Hematopoietic multipotent progenitor cell treated with erythropoietin and hydrocortisone succinate and interleukin-3 and kit ligand, for 15 days (in vitro differentiated cells): ENCODE data around the gene ZDHHC3.
"Not testable (repeated sequence)": the region's sequence is repeated elsewhere in the genome, so short reads cannot be mapped to it uniquely, and the experiment has no call there.

Experiments used
- DNase-seq: peaks from one replicate; pipeline ENCODE4 v3.0.0-alpha.2; 2015; ENCODE audit warnings: low spot score

ZDHHC3 gene

DNA sequence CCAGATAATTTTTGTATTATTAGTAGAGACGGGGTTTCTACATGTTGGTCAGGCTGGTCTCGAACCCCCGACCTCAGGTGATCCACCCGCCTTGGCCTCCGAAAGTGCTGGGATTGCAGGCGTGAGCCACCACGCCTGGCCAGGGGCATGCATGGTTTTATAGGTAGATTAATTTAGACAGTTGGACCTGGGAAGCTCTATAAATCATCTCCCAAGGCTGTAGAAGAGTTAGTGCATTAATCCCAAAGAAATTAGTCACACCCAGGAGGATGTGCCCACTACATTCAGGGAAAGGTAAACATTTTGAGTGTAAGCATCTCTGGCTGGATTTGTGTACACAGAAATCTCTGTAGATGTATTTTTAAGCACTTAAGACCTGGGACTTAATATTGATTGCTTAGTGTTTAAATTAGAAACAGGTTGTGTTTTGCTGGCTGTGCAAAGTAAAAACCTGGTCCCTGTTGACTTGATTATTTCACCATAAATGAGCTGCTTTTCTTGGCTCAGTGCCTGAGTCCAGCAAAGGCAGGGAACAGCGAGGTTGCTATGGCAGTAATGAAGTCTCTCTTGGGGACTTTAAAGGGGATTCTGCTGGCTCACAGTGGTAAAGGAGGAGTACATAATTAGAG lies 19.3 kb upstream of the ZDHHC3 start:
- DNase-seq: no peak

DNA sequence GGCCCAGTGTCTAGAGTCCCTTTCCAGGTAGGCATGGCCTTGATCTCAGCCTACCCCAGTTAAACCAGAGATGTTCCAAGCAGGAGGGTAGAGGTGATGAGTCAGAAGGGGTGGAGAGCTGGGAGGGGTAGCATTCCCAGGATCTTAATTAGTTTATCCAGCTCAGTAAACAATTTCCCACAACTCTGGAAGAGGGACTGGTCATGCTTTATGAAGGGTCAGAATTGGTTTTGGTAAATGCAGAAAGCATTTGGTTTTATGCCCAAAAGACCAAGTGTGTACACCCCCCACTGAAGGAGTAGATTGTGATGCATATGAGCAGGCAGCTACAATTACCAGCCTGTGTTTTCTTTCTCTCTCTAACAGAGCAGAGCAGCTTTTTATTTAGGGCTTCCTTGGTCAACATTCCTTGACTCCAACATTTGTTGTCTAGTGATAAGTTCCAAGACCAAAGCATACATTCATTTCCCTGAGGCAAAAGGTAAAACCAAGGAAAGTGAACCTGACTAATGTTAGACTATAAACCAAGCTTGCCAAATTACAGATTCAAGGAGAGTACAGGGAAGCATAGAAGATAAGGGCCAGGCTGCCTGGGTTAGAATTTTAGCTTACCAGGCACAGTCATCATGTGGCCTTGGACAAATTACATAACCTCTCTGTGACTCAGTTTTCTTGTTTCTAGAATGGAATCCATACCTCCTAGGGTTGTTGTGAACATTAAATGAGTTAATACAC lies 17.7 kb upstream of the ZDHHC3 start:
- no peak for DNase-seq

DNA sequence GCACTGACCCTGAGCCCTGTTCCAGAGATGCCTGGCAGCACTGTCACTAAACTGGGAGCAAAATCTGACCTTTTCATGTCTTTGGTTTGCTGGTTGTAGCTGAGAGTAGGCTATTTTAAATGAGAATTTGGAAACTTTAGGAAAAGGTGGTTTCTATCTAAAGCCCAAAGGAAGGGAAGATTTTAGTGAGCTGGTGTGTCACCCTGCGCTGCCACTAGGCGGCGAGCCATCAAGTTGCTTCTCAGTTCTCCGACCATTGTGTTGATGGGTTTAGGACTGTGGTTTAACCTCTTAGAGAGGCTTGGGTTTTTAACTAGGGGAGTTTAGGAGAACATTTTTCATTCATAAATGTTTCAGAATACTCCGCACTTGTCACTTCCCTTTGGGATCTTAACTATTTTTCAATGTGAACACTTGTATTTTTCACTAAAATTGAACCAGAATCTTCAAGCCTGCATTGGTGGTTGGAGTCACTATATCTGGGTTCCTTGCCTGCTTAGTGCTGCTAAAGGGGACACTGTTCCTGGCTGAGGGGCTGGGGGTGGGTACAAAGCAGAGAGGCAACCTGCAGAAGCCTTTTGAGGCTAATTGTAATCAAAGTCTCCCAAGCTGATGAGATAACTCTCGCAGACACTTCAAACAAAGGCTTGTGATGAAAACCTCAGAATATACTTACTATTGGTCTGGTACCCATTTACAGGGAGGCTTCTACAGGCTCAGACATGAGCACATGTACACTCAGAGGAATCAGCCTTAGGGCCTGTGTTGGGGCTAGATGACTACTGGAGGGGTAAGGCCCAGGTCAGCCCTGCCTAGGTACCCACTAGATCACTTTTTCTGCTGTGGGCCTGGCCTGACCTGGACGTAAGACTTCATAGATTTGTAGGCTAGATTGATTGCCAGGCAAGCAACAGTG lies 16.8 kb upstream of the ZDHHC3 start:
- DNase-seq: peak; percentile 56

DNA sequence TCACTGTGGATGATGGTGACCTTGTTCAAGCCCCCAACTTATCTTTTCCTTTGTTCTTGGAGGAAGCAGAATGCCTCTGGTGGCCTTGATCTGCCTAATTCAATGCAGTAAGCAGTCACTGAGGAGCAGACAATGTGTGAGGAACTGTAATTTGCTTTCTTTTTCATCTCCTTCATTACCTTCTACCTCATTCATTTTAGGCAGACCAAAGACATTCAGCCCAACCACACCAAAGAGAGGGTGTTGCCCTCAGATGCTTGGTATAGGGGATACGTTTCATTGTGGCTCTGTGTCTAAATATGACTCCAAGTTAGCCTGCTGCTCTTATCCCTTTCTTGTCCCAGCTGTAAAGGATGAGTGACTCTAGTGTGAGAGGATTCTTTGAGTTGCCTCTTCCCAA lies 15.4 kb upstream of the ZDHHC3 start:
- DNase-seq: no peak

DNA sequence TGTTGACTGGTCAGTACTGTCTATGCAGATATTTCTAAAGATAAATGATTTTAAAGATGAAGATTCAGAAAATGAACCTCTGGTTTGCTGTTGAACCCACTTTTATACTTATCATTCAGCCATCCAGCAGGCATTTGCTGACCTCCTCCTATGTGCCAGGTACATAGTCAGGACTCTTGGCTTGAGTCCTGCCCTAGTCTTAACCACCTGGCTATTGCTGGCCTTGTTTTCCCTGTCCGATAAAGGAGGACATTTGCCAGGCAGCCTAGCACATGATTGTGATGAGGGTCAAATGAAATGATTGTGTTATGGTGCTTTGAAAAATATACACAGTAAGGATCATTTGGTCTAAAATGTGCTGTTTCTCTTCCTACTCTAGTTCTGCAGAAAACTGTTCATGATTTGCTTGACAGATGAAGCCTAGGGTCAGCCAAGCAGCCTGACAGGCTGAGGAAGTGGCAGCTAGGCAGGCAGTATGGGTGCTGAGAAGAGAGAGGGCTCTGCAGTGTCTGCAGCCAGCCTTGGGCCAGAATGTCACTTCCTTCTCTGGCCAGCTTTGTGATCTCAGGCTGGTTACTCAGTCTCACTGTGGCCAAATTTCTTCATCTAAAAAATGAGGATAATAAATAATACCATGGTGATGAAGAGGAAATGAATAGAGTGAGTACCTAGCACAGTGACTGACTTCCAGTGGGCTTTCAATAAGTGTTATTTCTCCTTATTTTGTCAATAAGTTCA lies 13.8 kb upstream of the ZDHHC3 start:
- no peak for DNase-seq

DNA sequence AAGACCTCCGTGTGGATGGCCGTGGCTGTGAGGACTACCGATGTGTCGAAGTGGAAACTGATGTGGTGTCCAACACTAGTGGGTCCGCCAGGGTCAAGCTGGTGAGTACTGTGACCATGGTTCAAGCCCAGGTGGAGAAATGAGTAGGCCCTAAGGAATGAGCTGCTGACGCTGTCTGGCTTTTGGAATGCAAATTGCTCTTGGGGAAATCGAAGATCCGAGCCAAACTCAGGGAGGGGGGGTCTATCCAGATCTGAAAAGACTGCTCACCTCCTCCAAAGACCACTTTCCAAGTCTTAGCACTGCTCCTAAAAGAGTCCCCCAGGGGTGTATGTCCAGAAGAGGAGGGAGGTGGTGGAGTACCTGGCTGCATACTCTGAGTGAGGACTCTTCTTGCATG lies 13.2 kb upstream of the ZDHHC3 start:
- no peak for DNase-seq

DNA sequence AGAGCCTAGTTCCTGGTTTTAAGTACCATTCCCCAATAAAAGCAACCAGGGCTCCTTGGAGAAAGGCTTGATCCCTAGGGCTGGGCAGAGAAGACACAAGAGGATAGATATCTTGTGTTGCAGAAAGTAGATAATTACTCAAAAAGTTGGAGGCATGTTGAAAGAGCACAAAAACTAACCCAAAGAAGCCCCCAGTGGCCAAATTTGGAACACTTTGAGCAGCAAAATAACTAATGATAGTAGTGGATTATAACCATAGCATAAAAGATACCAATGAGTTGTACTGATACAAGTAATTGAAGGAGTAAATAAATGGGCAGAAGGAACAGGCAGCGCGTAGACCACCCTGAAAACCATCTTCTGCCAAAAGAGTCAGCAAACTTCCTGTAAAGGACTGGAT lies 12.1 kb upstream of the ZDHHC3 start:
- peak; percentile 56 for DNase-seq

DNA sequence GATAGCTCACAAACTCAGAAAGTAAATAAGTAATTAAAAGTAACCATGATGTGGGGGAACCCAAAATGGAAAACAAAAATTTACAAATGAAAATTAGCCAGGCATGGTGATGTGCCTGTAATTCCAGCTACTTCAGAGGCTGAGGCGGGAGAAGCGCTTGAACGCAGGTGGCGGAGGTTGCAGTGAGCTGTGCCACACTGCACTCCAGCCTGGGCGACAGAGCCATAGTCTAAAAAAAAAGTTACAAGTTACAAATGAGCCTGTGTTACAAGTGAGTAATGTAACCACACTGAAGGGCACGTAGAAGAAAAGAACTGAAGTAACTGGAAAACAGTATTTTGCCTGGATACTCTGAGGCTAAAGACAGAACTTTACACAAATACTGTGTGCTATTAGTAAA lies 11.4 kb upstream of the ZDHHC3 start:
- DNase-seq: no peak

DNA sequence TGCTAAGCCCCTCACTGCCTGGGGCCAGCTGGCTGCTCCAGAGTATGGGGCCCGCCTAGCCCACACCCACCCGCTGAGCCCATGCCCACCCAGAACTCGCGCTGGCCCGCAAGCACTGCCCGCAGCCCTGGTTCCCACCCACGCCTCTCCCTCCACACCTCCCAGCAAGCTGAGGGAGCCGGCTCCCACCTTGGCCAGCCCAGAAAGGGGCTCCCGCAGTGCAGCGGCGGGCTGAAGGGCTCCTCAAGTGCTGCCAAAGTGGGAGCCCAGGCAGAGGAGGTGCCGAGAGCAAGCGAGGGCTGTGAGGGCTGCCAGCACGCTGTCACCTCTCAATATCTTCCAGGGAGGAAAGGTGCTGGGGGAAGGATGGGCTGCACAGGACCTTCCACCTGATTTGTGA lies 10.4 kb upstream of the ZDHHC3 start:
- not testable (repeated sequence) for DNase-seq

DNA sequence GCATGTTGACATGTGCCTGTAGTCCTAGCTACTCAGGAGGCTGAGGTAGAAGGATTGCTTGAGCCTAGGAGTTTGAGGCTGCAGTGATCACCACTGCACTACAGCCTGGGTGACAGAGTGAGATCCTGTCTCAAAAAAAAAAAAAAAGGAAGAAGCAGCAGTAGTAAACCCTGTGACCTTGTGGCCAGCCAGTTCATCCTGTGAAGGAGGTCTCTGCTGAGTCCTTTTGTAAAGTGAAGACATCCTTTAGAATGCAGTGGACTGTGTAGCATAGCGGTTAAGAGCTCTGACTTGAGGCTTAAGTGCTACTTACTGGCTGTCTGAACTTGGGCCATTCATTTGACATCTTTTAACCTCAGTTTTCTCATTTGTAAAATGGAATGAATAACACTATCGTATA lies 8.4 kb upstream of the ZDHHC3 start:
- no peak for DNase-seq

DNA sequence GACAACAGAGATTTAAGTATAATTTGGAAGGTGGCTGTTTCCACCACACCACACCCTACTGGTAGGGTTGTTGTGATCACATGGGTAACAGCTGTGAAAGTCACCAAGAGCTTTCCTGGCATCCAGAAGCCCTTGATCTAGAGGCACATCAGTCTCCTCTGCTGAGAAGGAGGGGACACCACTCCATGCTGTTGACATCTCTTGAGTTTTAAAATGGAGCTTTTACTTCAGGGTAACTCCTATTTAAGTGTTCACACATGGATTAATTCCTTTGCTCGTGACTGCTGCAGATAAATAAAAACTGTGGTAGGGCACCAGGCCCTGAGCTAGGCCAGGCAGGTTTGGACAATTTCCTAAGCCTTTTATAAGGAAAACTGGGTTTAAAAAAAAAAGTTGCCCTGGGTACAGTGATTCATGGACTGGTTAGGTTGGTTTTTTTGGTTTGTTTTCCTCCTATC lies 7.5 kb upstream of the ZDHHC3 start:
- no peak for DNase-seq

DNA sequence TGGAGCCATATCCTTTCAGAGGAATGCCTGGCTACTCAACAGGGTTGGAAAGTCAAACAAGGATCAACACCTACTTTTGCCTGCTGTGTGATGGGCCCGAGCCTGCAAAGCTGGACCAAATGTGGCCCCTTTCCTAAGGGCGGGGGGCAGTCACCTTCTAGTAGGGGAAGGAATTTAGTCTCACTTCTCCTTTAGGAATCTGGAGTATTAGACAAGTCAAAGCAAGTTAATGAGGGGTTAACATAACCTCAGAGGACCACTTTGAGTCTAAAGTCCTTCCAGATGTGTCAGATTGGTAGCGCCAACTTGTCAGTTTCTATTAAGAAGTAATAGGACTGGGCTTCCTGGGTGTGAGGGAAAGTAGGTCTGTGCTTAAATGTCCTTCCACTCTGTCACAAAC lies 6.8 kb upstream of the ZDHHC3 start:
- DNase-seq: no peak

DNA sequence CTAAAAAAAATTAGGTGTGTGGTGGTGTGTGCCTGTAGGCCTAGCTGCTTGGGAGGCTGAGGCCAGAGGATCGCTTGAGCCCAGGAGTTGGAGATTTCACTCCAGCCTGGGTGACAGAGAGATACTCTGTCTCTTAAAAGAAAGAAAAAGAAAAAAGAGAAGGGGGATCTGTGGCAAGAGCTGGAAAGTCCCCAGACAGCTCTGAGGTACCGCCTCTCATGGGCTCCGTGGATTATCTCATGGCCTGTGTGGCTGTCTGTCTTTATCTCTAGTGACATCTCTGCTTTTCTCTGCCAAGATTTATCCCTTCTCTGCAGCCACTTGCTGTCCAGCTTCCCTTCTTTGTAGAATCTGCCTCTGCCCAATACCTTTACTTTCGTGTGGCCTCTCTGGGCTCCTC lies 5.8 kb upstream of the ZDHHC3 start:
- DNase-seq: no peak

DNA sequence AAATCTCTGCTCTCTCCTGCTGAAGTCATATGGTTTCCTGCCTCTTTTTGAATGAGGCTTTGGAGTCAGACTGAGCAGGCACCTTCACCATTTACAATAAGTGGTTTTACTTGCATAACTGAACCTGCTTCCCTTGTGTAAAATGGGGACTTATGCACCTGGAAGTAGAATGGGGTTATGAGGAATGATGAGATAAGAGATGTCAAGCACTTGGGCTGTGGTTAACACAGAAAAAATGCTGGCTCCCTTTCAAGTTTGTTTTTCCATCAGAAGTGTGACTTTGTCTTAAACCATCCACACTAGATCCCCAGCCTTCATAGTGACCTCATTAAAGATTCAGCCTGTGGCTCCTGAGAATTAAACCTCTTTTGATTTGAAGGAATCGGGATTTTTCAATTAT lies 5.2 kb upstream of the ZDHHC3 start:
- DNase-seq: no peak

DNA sequence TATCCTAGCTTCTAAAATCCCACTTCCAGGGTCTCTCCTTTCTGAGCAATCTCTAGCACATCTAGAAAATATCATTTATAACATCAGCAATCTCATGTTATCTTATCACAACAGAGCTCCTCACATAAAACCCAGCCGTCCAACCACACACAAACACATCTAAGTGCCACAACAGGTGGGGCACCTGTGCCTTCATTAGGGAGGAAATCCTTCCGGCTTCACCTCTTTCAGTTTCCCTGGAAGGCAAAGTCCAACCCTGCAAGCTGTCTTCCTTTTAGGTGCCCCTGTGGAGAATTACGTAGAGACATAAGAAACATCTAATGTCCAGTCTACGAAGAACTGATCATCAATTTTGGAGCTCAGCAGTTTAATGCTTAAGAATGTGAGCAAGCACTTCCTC lies 1.6 kb downstream of the ZDHHC3 start:
- DNase-seq: no peak

DNA sequence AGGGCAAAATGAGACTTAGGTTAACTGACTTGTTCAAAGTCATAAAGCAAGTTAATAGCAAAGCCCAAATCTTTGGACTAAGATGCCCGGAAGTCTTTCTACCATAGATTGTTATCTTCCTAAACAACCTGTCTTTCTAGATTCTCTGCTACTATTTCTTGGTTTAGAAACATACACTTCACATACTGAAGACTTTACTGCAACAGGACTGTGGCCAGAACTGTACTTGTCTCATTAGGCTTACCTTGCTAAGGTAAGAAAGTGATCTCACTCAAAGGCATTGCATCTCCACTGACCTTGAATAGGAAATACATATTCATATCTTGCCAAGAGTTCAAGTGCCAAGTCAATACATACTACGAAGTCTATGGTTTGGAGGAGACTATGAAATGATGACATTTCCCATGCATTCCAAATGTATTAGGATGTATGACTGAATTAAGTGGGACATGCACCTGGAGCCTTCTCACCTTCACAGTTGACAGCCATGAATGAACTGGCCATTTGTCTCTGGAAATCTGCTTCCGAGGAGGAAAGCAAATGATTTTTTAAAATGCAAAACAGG lies 5.0 kb downstream of the ZDHHC3 start:
- DNase-seq: no peak

DNA sequence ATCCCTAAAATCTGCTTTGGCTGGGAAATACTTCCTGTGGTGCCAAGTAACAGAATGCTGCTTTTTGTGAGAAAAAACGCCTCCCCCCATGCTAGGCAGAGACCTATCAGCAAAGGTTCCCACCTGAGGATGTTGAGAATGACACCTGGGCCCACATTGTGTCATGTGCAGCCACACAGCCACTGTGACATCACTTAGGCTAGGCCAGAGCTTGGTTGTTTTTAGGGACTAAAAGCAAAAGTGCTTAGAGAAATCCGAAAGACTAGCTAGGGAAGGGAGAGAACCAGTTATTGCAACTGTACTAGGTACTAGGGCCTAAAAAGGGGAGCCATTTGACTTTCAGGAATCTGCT lies 6.2 kb downstream of the ZDHHC3 start:
- no peak for DNase-seq

DNA sequence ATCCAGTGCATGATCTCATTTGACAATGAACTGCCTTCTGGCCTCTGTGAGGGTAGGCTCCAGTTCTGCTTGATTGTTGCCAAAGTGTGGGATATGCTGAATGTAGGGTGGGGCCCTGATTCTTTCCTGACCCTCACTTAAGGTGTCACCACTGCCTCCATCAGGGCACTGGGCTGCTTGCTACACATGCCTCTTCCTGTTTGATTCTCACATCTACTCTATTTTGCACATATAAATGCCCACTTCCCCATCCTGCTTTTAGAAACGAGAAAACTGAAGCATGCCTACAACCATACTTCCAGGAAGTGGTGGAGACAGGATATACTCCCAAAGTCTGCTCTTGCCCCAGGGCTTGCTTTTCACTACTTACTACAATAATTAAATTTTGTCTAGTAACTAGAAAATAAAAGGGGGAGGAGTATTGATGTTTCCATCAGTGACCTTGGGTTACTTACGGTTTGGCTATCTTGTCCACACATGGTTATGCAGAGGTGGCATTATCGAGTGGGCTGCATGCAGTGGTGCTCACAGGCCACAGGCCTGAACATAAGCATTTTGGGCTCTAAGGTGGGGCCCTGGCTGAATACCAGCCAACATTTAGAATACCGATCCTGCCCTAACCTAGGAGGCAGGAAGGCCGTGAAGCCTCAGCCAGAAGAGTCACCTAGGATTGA lies 6.7 kb downstream of the ZDHHC3 start:
- peak; percentile 51 for DNase-seq

DNA sequence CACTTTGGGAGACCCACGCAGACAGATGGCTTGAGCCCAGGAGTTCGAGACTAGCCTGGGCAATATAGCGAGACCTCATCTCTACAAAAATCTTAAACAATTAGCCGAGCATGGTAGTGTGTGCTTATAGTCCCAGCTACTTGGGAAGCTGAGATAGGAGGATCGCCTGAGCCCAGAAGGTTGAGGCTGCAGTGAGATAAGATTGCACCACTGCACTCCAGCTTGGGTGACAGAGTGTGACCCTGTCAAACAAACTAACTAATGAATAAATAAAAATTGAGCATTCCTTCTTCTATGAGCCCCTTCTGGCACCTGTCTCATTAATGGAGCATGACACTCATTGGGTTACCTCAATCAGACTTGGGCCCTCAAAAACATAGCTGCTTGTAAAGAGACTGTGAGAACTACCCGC lies 7.5 kb downstream of the ZDHHC3 start:
- peak; percentile 71 for DNase-seq

DNA sequence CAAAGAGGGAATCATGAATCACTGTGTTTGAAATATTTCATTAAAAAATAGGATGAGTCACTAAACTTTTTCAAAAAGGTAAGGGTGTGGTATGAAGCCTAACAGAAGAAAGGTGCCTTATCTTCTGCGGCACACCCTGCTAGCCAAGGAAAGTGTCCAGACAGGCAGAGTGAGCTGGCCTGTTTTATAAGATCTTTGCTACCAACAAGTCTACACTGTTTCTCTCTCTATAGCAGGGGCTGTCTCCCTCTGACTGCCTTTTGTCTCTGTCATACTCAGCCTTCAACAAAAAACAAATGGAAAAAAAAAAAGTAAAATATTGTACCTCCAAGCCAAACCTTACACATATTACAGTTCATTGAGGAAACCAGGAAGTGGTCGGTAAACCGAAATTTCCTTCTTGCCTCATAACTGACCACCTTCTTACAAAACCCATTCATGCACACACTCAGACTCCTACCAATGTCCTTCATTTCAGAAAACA lies 9.1 kb downstream of the ZDHHC3 start:
- peak; percentile 38 for DNase-seq

DNA sequence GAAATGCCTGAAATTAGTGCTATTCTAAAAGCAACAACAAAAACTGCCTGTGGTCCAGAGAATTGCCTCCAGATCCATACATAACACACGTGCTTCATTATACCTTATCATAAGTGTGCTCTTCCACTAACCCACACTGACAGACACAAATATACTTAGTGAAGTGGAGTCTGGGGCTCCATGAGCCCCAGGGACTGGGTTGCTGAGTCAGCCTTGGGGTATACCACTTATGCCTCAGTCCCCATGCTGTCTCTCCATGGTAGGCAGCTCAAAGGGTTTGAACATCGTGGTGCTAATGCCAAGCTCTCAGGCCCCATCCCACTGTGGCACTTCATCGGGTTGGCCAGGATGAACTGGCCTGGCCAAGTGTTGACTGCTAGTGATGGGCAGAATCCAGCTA lies 10.8 kb downstream of the ZDHHC3 start:
- no peak for DNase-seq
